Stimulated activated CD8-positive, alpha-beta memory T cell treated with anti-CD3 and anti-CD28 coated beads, Interleukin-4, amount 100 ng/mL, for 24 hours (primary cell): Measurements from ENCODE around the gene VSTM5.
"Not testable (repeated sequence)": the region's sequence is repeated elsewhere in the genome, so short reads cannot be mapped to it uniquely, and the experiment has no call there.

ENCODE experiments used
- DNase-seq: peaks from one replicate; pipeline ENCODE4 v3.0.0-alpha.2; 2020; ENCODE audit warnings: low read depth

VSTM5 gene, protein sequence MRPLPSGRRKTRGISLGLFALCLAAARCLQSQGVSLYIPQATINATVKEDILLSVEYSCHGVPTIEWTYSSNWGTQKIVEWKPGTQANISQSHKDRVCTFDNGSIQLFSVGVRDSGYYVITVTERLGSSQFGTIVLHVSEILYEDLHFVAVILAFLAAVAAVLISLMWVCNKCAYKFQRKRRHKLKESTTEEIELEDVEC

DNA sequence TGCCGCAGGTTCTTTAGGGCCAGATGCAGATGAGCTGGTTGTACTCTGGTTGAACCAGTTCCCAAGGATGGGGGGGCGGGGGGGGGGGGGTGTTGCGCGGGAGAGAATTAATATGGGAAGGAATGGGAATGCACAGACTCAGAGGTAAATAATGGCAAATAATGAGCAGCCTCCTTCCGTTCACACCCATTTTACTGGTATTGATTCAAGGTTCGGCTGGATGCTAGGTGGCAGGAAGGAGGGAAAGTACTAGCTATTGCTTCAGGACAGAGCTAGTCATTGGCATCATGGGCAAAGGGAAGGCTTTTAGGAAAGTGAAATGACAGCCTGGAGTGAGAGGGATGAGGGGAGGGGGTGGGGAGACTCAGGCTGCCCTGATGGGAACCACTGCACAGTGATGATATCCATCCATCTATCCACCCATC is at the start of gene VSTM5:
Gene VSTM5 (minus strand): TSS at position 25 of the 425 bp plus-strand sequence. CDS start 116 bp downstream, outside the sequence.
- DNase-seq: no peak

GRCh38 chr11:93895106-93895862 is 44.9 kb upstream of the VSTM5 start:
- no peak for DNase-seq

- DNase-seq: no peak
These were observed 40.1 kb upstream of the VSTM5 start for GRCh38 chr11:93890391-93891051.

DNA sequence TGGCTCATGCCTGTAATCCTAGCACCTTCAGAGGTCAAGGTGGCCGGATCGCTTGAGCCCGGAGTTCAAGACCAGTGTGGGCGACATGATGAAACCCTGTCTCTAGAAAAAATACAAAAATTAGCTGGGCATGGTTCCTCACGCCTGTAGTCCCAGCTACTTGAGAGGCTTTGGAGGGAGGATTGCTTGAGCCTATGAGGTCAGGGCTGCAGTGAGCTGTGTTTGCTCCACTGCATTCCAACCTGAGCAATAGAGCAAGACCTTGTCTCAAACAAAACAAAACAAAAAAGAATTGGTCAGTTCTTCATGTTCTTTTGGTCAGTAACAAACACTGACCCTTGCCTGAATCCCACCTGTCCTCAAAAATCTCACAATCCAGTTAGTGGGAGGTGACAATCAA is 36.7 kb upstream of the VSTM5 start:
- no peak for DNase-seq

GRCh38 chr11:93879114-93879513 is 28.7 kb upstream of the VSTM5 start:
- DNase-seq: not testable (repeated sequence)

DNA sequence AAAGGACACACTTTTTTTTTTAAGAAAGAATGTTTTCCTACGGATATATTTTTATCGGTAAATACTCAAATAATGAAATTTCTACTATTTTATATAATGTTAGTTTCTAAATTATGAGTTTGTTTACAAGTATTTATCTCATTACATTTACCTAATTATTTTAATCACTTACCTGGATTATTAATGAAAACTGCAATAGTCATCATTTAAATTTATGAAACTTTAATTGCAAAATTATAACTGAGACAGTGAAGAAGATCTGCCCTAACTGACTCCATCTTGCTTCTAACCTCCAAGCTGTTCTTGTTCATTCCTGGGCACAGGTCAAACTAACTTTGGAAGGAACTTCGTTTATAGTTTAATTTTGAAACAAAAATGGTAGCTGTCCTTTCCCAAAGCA is 25.2 kb upstream of the VSTM5 start:
- no peak for DNase-seq

GRCh38 chr11:93871526-93871925 is 21.1 kb upstream of the VSTM5 start:
- DNase-seq: no peak

DNA sequence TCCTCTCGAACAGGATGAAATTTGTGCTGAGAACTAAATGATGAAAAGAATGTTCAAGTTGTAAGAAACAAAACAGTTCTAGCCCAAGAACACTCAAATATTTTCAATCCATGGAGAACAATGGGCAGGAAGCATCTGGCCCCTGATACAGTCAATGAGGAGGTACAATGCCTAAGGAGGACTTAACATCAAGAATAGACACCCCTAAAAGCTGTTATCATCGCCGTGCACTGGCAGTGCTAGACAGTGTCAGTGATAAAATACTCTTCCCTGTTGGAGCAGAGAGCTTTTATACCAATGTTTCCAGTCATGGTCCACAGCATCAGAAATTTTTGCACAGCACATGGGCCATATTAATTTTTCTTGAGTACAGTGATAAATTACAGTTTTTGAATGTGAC is 20.2 kb upstream of the VSTM5 start:
- DNase-seq: no peak

DNA sequence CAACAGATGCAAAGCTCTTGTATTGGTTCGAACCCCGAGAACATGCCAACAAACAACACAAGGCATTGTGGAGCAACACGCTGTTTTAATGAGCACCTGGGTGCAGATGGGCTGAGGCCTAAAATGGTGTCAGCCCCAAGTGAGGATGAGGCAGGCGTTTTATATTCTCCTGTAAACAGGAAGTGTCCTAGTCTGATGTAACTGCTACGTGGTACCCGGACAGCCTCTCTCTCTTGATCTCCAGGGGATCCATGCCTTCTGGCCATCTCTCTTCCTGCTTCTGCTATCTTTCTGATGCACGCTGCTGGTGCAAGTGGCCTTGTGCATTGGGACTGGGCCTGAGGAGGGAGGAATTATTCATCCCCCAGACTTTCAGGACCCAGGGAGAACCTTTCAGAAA is 19.4 kb upstream of the VSTM5 start:
- no peak for DNase-seq

GRCh38 chr11:93868404-93868803 is 18.0 kb upstream of the VSTM5 start:
- not testable (repeated sequence) for DNase-seq

DNA sequence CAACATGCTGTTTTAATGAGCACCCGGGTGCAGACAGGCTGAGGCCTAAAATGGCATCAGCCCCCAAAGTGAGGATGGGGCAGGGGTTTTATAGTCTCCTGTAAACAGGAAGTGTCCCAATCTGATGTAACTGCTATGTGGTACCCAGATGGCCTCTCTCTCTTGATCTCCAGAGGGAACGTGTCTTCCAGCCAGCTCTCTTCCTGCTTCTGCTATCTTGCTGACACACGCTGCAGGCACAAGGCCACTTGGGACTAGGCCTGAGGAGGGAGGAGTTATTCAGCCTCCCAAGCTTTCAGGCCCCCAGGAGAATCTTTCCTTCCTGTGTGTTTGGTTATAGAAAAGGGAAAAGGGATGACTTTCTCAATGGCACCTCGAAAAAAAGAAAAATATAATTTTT is 11.4 kb upstream of the VSTM5 start:
- no peak for DNase-seq

DNA sequence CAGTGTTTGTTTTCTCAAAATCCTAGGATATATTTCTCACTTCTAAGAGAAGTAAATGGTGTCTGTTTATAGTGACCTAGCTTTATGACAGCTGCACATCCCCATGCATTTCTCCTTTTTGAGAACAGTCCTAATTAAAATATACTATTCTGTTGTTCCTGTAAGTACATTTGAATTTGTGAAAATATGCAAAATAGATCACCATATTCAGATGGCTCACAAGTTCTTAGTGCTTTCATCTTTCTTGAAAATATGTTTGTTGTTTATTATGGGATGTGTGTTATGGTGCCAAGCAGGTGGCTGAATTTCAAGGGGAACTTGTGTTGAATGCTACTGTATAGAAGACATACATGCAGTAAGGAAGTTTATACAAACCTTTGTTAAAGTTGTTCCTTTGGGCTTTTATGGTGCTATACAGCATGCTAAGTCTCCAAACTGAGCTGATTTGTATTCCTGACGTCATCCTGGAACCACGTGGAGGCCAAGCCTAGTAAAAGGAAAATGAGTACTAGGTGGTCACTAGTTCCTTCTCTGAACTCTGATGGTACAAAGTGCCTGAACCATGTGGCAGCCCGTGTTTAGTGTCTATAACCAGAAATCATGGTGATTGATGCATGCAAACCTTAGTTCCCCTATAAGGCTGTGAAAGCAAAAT is 7.8 kb upstream of the VSTM5 start:
- DNase-seq: no peak

- DNase-seq: no peak
These were observed 7.1 kb upstream of the VSTM5 start for GRCh38 chr11:93857413-93858120.

GRCh38 chr11:93852242-93852641 is 1.8 kb upstream of the VSTM5 start:
- no peak for DNase-seq

- no peak for DNase-seq
These were observed 446 bp downstream of the VSTM5 start for GRCh38 chr11:93849751-93850593.

- no peak for DNase-seq
These were observed 1.2 kb downstream of the VSTM5 start for GRCh38 chr11:93849201-93849600.

GRCh38 chr11:93846411-93846810 is 4.0 kb downstream of the VSTM5 start:
- DNase-seq: no peak

GRCh38 chr11:93845181-93846092 is 5.0 kb downstream of the VSTM5 start:
- no peak for DNase-seq

GRCh38 chr11:93844568-93844967 is 5.8 kb downstream of the VSTM5 start:
- DNase-seq: no peak

- DNase-seq: no peak
These were observed 6.5 kb downstream of the VSTM5 start for GRCh38 chr11:93843906-93844305.
